Stimulated activated CD4-positive, alpha-beta T cell treated with anti-CD3 and anti-CD28 coated beads, Interleukin-4, amount 100 ng/mL, for 24 hours (primary cell): ENCODE data around the gene ORAI3.

Experiments
- DNase-seq: peaks from one replicate; pipeline ENCODE4 v3.0.0-alpha.2; 2020

Gene ORAI3

DNA sequence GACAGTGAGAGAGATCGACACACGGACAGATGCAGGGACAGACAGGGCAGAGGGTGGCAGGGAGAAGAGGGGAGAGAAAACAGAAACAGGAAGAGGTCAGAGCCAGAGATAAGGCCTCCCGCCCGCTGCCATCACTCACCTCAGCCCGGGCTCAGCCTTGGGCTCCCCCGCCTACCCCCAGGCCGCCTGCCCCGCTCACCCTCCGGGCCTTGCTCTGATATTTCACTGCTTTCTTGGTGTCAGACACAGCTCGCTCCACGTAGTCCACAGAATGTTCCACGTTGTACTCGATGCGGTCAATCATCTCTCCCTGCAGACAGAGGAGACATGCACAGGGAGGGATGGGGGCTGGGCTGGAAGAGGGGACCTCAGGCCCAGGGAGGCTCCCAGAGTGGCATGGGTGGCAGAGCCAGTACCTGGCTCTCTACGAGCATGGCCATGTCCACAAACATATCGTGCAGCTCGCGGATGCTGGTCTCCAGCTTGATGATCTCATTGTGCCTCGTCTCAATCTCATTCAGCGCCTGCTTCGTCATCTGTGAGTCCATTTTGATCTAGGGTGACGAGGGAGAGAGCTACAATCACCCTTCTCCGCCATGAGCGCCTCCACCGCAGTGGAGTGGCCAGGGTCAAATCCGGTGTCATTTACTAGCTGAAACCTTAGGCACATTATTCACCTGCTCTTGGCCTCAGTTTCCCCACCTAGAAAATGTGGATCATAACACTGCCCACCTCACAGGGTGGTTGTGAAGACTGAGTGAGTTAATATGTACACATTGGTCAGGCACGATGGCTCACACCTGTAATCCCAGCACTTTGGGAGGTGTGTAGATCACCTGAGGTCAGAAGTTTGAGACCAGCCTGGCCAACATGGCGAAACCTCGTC lies 44.3 kb downstream of the ORAI3 start:
- no peak for DNase-seq

- no peak for DNase-seq
Observed at GRCh38 chr16:30995927-30996323, 47.1 kb downstream of the ORAI3 start.

DNA sequence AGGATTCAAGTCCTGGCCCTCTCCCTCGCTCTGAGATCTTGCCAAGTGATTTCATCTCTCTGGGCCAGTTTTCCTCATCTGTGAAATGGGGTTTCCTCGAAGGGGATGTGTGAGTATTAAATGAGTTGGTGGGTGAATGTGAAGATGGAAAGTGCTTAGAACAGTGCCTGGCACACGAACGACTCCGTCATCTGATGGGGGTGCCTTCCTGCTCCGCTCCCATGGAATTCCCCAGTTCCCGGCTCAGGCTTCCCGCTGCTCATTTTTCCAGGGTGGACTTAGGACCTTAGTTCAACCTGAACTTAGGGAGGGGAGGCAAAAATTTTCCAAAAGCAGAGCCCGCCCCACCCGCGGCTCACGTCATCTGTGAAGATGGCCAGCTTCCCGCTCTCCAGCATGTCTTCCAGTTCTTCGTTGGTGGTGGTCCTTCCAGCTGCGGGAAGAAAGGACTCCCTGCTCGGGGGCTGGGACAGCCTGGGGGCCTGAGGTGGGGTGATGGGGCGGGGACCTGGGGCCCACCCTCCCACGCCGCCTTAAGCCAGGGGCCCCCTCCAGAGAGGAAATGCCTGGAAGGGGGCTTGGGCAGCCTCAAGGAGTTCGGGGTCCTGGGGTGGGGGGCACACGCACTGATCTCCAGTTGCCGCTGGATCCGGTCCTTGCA lies 47.6 kb downstream of the ORAI3 start:
- no peak for DNase-seq

- DNase-seq: peak; percentile 80
Observed at GRCh38 chr16:30996985-30997724, 48.3 kb downstream of the ORAI3 start.

GRCh38 chr16:30997725-30998711 lies 49.1 kb downstream of the ORAI3 start:
- no peak for DNase-seq

DNA sequence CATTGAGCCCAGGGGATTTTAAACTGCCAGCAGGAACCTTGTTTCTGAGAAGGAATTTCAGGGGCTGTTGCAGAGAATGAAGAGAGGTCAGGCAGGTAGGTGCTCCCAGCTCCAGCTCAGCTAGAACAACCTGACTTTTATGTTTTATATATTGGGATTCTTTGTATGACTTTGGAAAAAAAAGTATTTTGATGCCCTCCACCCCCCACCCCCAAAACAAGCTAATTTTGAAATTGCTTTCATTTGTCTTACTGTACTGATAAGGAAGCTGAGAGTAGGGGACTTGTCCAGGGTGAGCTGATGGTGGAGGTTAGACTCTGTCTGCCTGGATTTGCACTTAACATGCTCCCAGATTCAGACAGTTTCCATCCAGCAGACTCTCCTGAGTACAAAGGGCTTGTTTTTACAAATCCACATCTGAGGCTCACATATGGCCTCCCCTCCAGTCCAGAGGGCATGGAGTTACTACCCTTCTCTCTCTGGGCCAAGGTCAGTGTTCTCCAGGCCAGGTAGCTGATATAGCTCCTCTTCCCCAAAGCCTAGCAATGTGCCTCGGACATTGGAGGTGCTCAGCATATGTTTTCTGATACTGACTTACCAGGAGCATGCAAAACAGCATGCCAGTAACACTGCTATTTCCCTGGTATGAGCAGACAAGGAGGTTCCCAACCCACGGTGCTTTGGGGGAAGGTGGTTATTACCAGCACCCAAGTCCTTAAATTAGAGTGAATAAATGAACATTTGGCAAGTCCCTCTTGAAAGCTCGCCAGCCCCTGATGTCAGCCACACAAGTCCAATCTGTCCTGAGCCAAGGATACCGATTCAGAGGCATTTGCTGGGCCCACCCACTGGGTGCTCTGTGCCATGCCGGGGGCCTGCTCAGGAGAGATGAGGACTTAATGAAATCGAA lies 50.2 kb downstream of the ORAI3 start:
- no peak for DNase-seq

DNA sequence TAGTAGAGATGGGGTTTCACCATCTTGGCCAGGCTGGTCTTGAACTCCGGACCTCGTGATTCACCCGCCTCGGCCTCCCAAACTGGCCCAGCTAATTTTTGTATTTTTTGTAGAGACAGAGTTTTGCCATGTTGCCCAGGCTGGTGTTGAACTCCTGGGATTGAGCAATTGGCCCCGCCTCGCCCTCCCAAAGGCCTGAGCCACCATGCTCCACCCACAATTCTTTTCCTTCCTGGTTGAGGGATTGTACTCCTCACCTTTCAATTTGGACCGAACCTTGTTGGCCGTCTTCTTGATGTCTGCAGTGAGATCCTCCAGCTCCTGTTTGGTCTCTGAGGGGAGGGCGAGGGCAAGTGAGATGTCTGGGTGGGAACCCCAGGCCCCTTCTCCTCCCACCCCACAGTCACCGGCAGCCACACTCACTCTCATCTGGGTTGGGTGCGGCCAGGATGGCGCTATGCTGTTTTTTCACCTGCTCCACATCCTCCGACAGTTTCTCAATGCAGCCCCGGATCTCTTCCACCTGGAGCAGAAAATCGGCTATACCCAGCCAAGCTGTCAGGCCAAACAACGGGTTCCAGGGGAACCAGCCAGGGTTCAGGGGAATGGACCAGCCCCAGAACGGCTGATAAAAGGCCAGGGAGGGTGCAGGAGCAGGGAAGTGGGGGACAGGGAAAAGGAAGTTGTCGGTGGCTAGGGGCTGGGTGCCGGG lies 52.0 kb downstream of the ORAI3 start:
- no peak for DNase-seq

- no peak for DNase-seq
Observed at GRCh38 chr16:31001507-31002249, 52.8 kb downstream of the ORAI3 start.

DNA sequence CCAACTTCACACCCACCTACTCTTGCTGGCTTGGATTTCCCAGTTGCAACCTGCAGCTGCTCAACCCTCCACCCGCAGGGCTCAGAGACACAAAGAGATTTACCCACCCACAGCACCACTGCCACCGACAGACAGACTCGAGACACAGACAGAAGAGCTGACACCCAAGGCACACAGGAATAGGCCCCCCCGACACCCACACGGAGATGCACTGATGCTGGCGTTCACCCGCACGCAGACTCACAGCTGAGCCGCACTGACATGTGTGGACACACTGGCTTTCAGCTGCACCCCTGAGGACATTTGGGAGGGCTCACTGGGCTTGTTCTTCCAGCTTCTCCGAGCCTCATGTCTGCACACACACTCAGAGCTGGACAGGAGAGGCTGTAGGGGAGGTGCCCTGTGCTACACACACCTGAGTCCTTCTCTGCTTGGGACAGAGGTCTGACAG lies 53.4 kb downstream of the ORAI3 start:
- DNase-seq: no peak

DNA sequence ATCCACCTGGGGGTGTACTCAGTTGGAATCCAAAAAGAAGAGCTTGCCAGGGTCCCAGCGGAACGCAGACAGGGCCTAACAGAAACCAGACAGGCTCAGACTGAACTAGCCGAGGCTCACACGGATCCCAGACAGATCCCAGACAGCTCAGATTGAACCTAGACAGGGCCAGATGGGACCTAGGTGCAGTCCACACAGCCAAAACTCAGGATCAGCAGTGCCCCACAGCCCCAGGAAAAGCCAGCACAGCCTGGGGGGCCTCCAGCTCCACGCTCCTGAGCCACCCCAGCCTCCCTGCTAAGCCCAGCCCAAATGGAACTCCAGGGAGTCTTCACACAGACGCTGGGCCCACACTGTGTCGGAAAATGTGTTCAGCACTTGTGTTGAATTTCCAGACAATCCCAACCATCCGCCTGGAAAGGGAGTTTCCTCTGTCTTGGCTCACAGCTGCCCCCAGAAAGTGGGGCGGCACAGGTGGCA lies 54.0 kb downstream of the ORAI3 start:
- no peak for DNase-seq

- DNase-seq: no peak
Observed at GRCh38 chr16:31003744-31004143, 54.9 kb downstream of the ORAI3 start.
